ENCODE data around the gene ARSK. TPM values are rescaled to one million over a fixed set of nuclear protein-coding genes. Genes with fewer than 3 reads are reported as not detected.

ARSK gene
- total RNA-seq, 1 experiment from 2014 or later, result 6.0 TPM

GRCh38 chr5:95518417-95518816, 36.5 kb upstream of the ARSK start:
- no peak for TF ChIP-seq EZH2 (IDR thresholded peaks at IDR 0.05; ENCODE audit: borderline replicate concordance, low read depth, low read length, poor library complexity, severe bottlenecking)
- no peak for TF ChIP-seq CTCF (conservative IDR thresholded peaks at IDR 0.05; ENCODE audit: low read depth, low read length)
- POLR2A ChIA-PET (ENCODE audit: low non-redundant PET), result no interaction called here
- intact Hi-C loops (cut with micrococcal nuclease; ENCODE audit: unreplicated experiment), result no loop called here
- Histone ChIP-seq H3K9me3 (ENCODE audit: low read depth, low read length, poor library complexity, severe bottlenecking) (no peaks in the 10 kb centered on the region), H3K27me3 (replicated peaks; ENCODE audit: insufficient read depth, low read depth, low read length, poor library complexity) (no peaks in the 10 kb centered on the region), H3K4me1 (ENCODE audit: insufficient read depth, low read length, poor library complexity, severe bottlenecking) (no peaks in the 10 kb centered on the region), H3K27ac (ENCODE audit: low read depth, low read length, poor library complexity, severe bottlenecking) (no peak overlapping the region), H3K4me3 (ENCODE audit: low read depth, low read length, poor library complexity, severe bottlenecking) (no peak overlapping the region), H3K36me3 (ENCODE audit: insufficient read depth, low read length, poor library complexity, severe bottlenecking) (peaks cover 42% of the 10 kb centered on the region)
- CTCF ChIA-PET, result no interaction called here
- BruUV-seq (replicated peaks), result no TSS peak
- no peak for DNase-seq (ENCODE audit: low spot score)

- no TSS peak for BruUV-seq (replicated peaks)
- no peak for TF ChIP-seq CTCF (conservative IDR thresholded peaks at IDR 0.05; ENCODE audit: low read depth, low read length)
- TF ChIP-seq EZH2 (IDR thresholded peaks at IDR 0.05; ENCODE audit: borderline replicate concordance, low read depth, low read length, poor library complexity, severe bottlenecking), result no peak
- H3K27ac ChIP-seq (ENCODE audit: low read depth, low read length, poor library complexity, severe bottlenecking), result no peak overlapping the region
- H3K27me3 ChIP-seq (replicated peaks; ENCODE audit: insufficient read depth, low read depth, low read length, poor library complexity), result no peaks in the 10 kb centered on the region
- intact Hi-C loops (cut with micrococcal nuclease; ENCODE audit: unreplicated experiment), result no loop called here
- CTCF ChIA-PET, result no interaction called here
- DNase-seq (ENCODE audit: low spot score), result no peak
- H3K4me3 ChIP-seq (ENCODE audit: low read depth, low read length, poor library complexity, severe bottlenecking), result no peak overlapping the region
- H3K36me3 ChIP-seq (ENCODE audit: insufficient read depth, low read length, poor library complexity, severe bottlenecking), result peaks cover 41% of the 10 kb centered on the region
- no peaks in the 10 kb centered on the region for H3K9me3 ChIP-seq (ENCODE audit: low read depth, low read length, poor library complexity, severe bottlenecking)
- no peaks in the 10 kb centered on the region for H3K4me1 ChIP-seq (ENCODE audit: insufficient read depth, low read length, poor library complexity, severe bottlenecking)
- POLR2A ChIA-PET (ENCODE audit: low non-redundant PET), result no interaction called here
Measured at GRCh38 chr5:95519151-95519550, 35.8 kb upstream of the ARSK start.

GRCh38 chr5:95519681-95520080, 35.2 kb upstream of the ARSK start:
- ChIA-PET POLR2A (ENCODE audit: low non-redundant PET) (no interaction called here), CTCF (no interaction called here)
- H3K36me3 ChIP-seq (ENCODE audit: insufficient read depth, low read length, poor library complexity, severe bottlenecking), result peaks cover 43% of the 10 kb centered on the region
- no peak overlapping the region for H3K27ac ChIP-seq (ENCODE audit: low read depth, low read length, poor library complexity, severe bottlenecking)
- no peaks in the 10 kb centered on the region for H3K9me3 ChIP-seq (ENCODE audit: low read depth, low read length, poor library complexity, severe bottlenecking)
- no TSS peak for BruUV-seq (replicated peaks)
- H3K4me1 ChIP-seq (ENCODE audit: insufficient read depth, low read length, poor library complexity, severe bottlenecking), result no peaks in the 10 kb centered on the region
- no peak for TF ChIP-seq EZH2 (IDR thresholded peaks at IDR 0.05; ENCODE audit: borderline replicate concordance, low read depth, low read length, poor library complexity, severe bottlenecking)
- H3K4me3 ChIP-seq (ENCODE audit: low read depth, low read length, poor library complexity, severe bottlenecking), result no peak overlapping the region
- DNase-seq (ENCODE audit: low spot score), result no peak
- no peaks in the 10 kb centered on the region for H3K27me3 ChIP-seq (replicated peaks; ENCODE audit: insufficient read depth, low read depth, low read length, poor library complexity)
- intact Hi-C loops (cut with micrococcal nuclease; ENCODE audit: unreplicated experiment), result no loop called here

- ChIA-PET CTCF (no interaction called here), POLR2A (ENCODE audit: low non-redundant PET) (no interaction called here)
- Histone ChIP-seq H3K27me3 (replicated peaks; ENCODE audit: insufficient read depth, low read depth, low read length, poor library complexity) (no peaks in the 10 kb centered on the region), H3K4me1 (ENCODE audit: insufficient read depth, low read length, poor library complexity, severe bottlenecking) (no peaks in the 10 kb centered on the region), H3K27ac (ENCODE audit: low read depth, low read length, poor library complexity, severe bottlenecking) (no peak overlapping the region), H3K9me3 (ENCODE audit: low read depth, low read length, poor library complexity, severe bottlenecking) (no peaks in the 10 kb centered on the region), H3K4me3 (ENCODE audit: low read depth, low read length, poor library complexity, severe bottlenecking) (no peak overlapping the region), H3K36me3 (ENCODE audit: insufficient read depth, low read length, poor library complexity, severe bottlenecking) (peaks cover 43% of the 10 kb centered on the region)
- TF ChIP-seq EZH2 (IDR thresholded peaks at IDR 0.05; ENCODE audit: borderline replicate concordance, low read depth, low read length, poor library complexity, severe bottlenecking) (no peak), CTCF (conservative IDR thresholded peaks at IDR 0.05; ENCODE audit: low read depth, low read length) (no peak)
- no peak for DNase-seq (ENCODE audit: low spot score)
- BruUV-seq (replicated peaks), result no TSS peak
- intact Hi-C loops (cut with micrococcal nuclease; ENCODE audit: unreplicated experiment), result no loop called here
Measured at GRCh38 chr5:95520206-95520605, 34.7 kb upstream of the ARSK start.
